ENCODE data around the gene TAC4. TPM values are rescaled to one million over a fixed set of nuclear protein-coding genes. Genes with fewer than 3 reads are reported as not detected.
A peak's percentile ranks its signal among the peaks of the same experiment; 100 is the strongest.

The TAC4 gene
- total RNA-seq, 1 experiment from 2014 or later = not detected

DNA sequence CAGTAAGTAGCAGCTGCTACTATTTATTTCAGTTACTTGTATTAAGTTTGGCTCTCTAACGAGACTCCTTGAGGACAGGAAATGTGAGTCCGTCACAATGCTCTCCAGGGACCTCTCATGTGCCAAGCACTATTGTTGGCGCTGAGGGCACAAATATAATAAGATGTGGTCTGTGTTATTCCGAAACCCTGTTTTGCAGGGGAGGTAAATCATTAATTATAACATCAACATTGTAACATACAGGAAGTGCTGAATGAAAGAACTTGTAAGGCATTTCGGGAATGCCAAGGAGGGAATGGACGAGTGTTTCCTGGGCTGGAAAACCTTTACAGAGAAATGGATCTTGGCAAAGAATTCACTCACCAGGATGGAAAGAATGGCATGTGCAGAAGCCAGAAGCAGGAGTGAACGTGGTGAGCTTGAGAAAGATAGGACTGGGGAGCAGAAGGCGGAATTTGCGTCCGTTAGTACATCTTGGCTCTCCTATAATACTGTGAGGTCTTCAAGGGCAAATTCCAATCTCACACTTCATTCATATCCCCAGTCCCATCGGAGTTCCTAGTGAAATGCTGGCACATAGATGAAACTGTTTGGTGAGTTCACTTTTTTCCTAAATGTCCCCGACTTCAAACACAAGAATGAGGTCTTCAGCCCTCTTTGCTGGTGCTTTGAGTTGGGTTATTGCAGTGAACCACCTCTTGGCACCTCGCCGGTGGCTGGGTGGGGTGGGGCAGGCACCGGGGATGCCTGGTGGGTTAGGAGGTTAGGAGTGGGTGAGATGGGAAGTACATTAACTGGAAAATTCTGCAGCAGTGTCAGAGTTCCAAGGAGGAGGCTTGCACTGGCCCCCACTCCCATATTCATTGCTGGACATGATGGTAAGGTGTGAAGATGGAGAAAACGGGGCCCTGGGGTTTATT, 11.5 kb downstream of the TAC4 start:
- peak; percentile 57 for DNase-seq
- no peak for TF ChIP-seq CTCF (IDR thresholded peaks at IDR 0.05; ENCODE audit: unreplicated experiment)
- Mint-ChIP-seq H3K36me3 (ENCODE audit: insufficient read depth, unreplicated experiment) (peaks cover 48% of the 10 kb centered on the region), H3K27me3 (ENCODE audit: unreplicated experiment) (no peaks in the 10 kb centered on the region), H3K4me3 (ENCODE audit: low read depth, unreplicated experiment) (peak overlapping the region; percentile 69), H3K4me1 (ENCODE audit: low read depth, unreplicated experiment) (peaks cover 37% of the 10 kb centered on the region), H3K9me3 (ENCODE audit: low read depth, unreplicated experiment) (no peaks in the 10 kb centered on the region), H3K27ac (ENCODE audit: unreplicated experiment) (peak overlapping the region; percentile 89)
- BruUV-seq (replicated peaks) = TSS peak; percentile 26
- CTCF ChIA-PET = interaction anchor here (0.6 kb wide), 1 partner anchor 192 kb away, joined by 4 read pairs; no protein-coding TSS in a partner anchor
- intact Hi-C loops (cut with micrococcal nuclease; ENCODE audit: unreplicated experiment) = no loop called here

GRCh38 chr17:49835472-49835871, 12.4 kb downstream of the TAC4 start:
- BruUV-seq (replicated peaks) = no TSS peak
- Mint-ChIP-seq H3K9me3 (ENCODE audit: low read depth, unreplicated experiment) (no peaks in the 10 kb centered on the region), H3K27me3 (ENCODE audit: unreplicated experiment) (no peaks in the 10 kb centered on the region), H3K27ac (ENCODE audit: unreplicated experiment) (peak overlapping the region; percentile 89), H3K36me3 (ENCODE audit: insufficient read depth, unreplicated experiment) (peaks cover 52% of the 10 kb centered on the region), H3K4me1 (ENCODE audit: low read depth, unreplicated experiment) (peaks cover 40% of the 10 kb centered on the region), H3K4me3 (ENCODE audit: low read depth, unreplicated experiment) (peak overlapping the region; percentile 69)
- TF ChIP-seq CTCF (IDR thresholded peaks at IDR 0.05; ENCODE audit: unreplicated experiment) = no peak
- no peak for DNase-seq
- intact Hi-C loops (cut with micrococcal nuclease; ENCODE audit: unreplicated experiment) = no loop called here
- CTCF ChIA-PET = interaction anchor here (0.6 kb wide), 1 partner anchor 983 kb away, joined by 3 read pairs; no protein-coding TSS in a partner anchor

DNA sequence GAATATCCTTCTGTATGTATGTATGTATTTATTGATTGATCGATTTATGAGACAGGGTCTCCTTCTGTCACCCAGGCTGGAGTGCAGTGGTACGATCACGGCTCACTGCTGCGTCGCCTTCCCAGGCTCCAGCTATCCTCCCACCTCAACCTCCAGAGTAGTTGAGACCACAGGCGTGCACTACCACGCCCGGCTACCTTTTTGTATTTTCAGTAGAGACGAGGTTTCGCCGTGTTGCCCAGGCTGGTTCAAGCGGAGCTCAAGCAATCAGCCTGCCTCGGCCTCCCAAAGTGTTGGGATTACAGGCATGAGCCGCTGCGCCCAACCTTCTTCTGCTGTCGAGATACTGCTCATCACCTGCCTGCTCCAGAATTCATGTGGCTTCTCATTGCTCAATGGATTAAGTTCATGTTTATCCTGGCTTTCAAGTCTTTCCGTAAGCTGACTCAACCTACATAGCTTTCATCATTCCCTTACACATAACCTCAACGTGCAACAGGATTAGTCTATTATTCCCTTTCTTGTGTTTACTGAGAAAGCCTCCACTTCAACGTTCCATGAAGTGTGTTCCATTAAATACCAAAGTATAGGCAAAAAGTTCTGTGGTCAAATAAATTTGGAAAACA, 13.6 kb downstream of the TAC4 start:
- Mint-ChIP-seq H3K9me3 (ENCODE audit: low read depth, unreplicated experiment) (no peaks in the 10 kb centered on the region), H3K36me3 (ENCODE audit: insufficient read depth, unreplicated experiment) (peaks cover 63% of the 10 kb centered on the region), H3K4me1 (ENCODE audit: low read depth, unreplicated experiment) (peaks cover 47% of the 10 kb centered on the region), H3K27me3 (ENCODE audit: unreplicated experiment) (no peaks in the 10 kb centered on the region), H3K4me3 (ENCODE audit: low read depth, unreplicated experiment) (no peak overlapping the region), H3K27ac (ENCODE audit: unreplicated experiment) (no peak overlapping the region)
- intact Hi-C loops (cut with micrococcal nuclease; ENCODE audit: unreplicated experiment) = no loop called here
- CTCF ChIA-PET = no interaction called here
- no TSS peak for BruUV-seq (replicated peaks)
- TF ChIP-seq CTCF (IDR thresholded peaks at IDR 0.05; ENCODE audit: unreplicated experiment) = no peak
- DNase-seq = no peak

GRCh38 chr17:49832840-49833599, 14.8 kb downstream of the TAC4 start:
- no peak overlapping the region for H3K27ac Mint-ChIP-seq (ENCODE audit: unreplicated experiment)
- H3K36me3 Mint-ChIP-seq (ENCODE audit: insufficient read depth, unreplicated experiment) = peaks cover 69% of the 10 kb centered on the region
- CTCF ChIA-PET = interaction anchor here (0.7 kb wide), 1 partner anchor 15 kb away, joined by 3 read pairs; no protein-coding TSS in a partner anchor
- no TSS peak for BruUV-seq (replicated peaks)
- no peak for TF ChIP-seq CTCF (IDR thresholded peaks at IDR 0.05; ENCODE audit: unreplicated experiment)
- H3K9me3 Mint-ChIP-seq (ENCODE audit: low read depth, unreplicated experiment) = no peaks in the 10 kb centered on the region
- no peaks in the 10 kb centered on the region for H3K27me3 Mint-ChIP-seq (ENCODE audit: unreplicated experiment)
- peaks cover 53% of the 10 kb centered on the region for H3K4me1 Mint-ChIP-seq (ENCODE audit: low read depth, unreplicated experiment)
- DNase-seq = no peak
- no peak overlapping the region for H3K4me3 Mint-ChIP-seq (ENCODE audit: low read depth, unreplicated experiment)
- intact Hi-C loops (cut with micrococcal nuclease; ENCODE audit: unreplicated experiment) = no loop called here
